ENCODE measurements around the gene ASTN1.

ASTN1 gene

GRCh38 chr1:177008653-177009052 is 155.9 kb downstream of the ASTN1 start:
- no peak for DNase-seq (ENCODE audit: extremely low read depth, low read depth)
- TF ChIP-seq, protein P1, sequence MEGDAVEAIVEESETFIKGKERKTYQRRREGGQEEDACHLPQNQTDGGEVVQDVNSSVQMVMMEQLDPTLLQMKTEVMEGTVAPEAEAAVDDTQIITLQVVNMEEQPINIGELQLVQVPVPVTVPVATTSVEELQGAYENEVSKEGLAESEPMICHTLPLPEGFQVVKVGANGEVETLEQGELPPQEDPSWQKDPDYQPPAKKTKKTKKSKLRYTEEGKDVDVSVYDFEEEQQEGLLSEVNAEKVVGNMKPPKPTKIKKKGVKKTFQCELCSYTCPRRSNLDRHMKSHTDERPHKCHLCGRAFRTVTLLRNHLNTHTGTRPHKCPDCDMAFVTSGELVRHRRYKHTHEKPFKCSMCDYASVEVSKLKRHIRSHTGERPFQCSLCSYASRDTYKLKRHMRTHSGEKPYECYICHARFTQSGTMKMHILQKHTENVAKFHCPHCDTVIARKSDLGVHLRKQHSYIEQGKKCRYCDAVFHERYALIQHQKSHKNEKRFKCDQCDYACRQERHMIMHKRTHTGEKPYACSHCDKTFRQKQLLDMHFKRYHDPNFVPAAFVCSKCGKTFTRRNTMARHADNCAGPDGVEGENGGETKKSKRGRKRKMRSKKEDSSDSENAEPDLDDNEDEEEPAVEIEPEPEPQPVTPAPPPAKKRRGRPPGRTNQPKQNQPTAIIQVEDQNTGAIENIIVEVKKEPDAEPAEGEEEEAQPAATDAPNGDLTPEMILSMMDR (IDR thresholded peaks at IDR 0.05; ENCODE audit: low read depth, low read length) = no peak

- DNase-seq (ENCODE audit: extremely low read depth, low read depth) = no peak
- TF ChIP-seq, protein P1 (IDR thresholded peaks at IDR 0.05; ENCODE audit: low read depth, low read length) = no peak
These were observed 156.9 kb downstream of the ASTN1 start for GRCh38 chr1:177007437-177008161.

GRCh38 chr1:177002891-177003290 is 161.6 kb downstream of the ASTN1 start:
- TF ChIP-seq, protein P1 (IDR thresholded peaks at IDR 0.05; ENCODE audit: low read depth, low read length) = no peak

DNA sequence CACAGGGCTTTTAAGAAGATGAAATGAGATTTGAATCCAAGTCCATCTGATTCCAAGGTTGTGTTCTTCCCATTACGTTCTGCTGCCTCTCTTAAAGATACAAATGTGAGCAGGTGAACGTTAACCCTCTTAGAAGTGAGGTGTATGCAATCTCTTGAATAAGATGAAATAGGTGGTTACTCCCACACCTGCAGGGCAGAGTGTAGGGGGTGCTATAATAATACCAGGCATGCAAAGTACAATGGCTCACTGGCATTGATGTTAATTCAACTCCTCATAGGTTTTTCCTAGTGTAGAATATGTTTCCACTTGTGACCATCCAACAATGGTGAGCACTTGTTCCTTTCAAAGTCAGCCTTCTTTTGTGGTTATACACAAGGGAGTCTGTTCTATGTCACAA is 163.0 kb downstream of the ASTN1 start:
- no peak for DNase-seq (ENCODE audit: extremely low read depth, low read depth)
- TF ChIP-seq, protein P1 (IDR thresholded peaks at IDR 0.05; ENCODE audit: low read depth, low read length) = no peak

More at GRCh38 chr1:177002891-177003290, 161.6 kb downstream of the ASTN1 start:
- DNase-seq (ENCODE audit: extremely low read depth, low read depth) = no peak

GRCh38 chr1:176998183-176998795 is 166.2 kb downstream of the ASTN1 start:
- TF ChIP-seq, protein P1 (IDR thresholded peaks at IDR 0.05; ENCODE audit: low read depth, low read length) = no peak
- no peak for DNase-seq (ENCODE audit: extremely low read depth, low read depth)

DNA sequence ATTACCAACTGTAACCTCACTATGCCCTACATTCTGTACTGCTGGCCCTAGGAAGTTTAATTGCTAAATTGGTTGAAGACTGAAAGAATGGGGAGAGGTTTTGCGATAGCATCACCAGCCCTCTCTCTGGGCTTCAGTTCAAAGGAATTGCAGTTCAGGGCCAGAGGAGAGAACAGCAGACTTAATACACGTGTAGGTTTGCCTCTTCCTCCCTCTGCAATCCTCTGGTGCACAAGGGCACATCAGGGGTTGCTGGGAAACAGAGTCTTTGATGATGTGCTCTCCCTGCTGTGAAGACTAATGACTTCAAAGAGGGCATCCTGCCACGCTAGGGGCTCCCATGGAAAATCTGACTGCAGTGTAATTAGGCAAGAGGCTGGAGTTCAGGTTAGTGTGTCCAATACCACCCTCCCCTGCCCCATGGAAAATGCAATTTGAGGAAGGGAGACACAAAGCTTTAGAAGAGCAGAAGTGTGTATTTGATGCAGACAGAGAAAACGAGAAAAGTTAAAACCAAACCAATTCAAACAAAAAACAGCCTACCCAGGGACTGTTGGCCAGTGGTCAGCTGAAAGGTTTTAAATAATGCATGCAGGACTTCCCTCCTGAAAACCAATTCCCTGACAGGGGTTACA is 167.9 kb downstream of the ASTN1 start:
- no peak for DNase-seq (ENCODE audit: extremely low read depth, low read depth)
- TF ChIP-seq, protein P1 (IDR thresholded peaks at IDR 0.05; ENCODE audit: low read depth, low read length) = no peak

Measured in AG09319 (cell line).